BLaER1 treated with 17β-estradiol and CSF1 and Interleukin-3, amounts not matched to agents 10 nM and 100 nM (cell line): Measurements from ENCODE around the gene PHPT1.
"Not testable (repeated sequence)": the region's sequence is repeated elsewhere in the genome, so short reads cannot be mapped to it uniquely, and the experiment has no call there.

Source experiments
- H3K27ac ChIP-seq, 11 experiments: shearing (Covaris generic); formaldehyde crosslinking; 2 replicates each; pipeline ENCODE4 v1.8.1; 2022
- H3K27me3 ChIP-seq, 11 experiments: shearing (Covaris generic); formaldehyde crosslinking; 2 replicates each; pipeline ENCODE4 v1.8.1; 2022
- H3K36me3 ChIP-seq, 11 experiments: shearing (Covaris generic); formaldehyde crosslinking; 2 replicates each; pipeline ENCODE4 v1.8.1; 2022
- H3K4me1 ChIP-seq, 10 experiments: shearing (Covaris generic); formaldehyde crosslinking; 2 replicates each; pipeline ENCODE4 v1.8.1; 2022
- H3K4me2 ChIP-seq, 11 experiments: shearing (Covaris generic); formaldehyde crosslinking; 2 replicates each; pipeline ENCODE4 v1.8.1; 2022
- H3K4me3 ChIP-seq, 10 experiments: shearing (Covaris generic); formaldehyde crosslinking; 2 replicates each; pipeline ENCODE4 v1.8.1; 2022
- H3K9ac ChIP-seq, 11 experiments: shearing (Covaris generic); formaldehyde crosslinking; 2 replicates each; pipeline ENCODE4 v1.8.1; 2022
- H3K9me3 ChIP-seq, 11 experiments: shearing (Covaris generic); formaldehyde crosslinking; replicated peaks in 1 of 11; 2 replicates each; pipeline ENCODE4 v1.8.1; 2022
- H4K20me1 ChIP-seq, 11 experiments: shearing (Covaris generic); formaldehyde crosslinking; 2 replicates each; pipeline ENCODE4 v1.8.1; 2022
- Cebpa-rat ChIP-seq, 11 experiments: shearing (Covaris generic); IDR thresholded peaks; 2 replicates each; pipeline ENCODE4 v1.8.1; 2022

PHPT1 gene

GRCh38 chr9:136880651-136881050 lies 31.4 kb downstream of the PHPT1 start:
- H3K4me2 ChIP-seq, result no peak overlapping the region; a peak in 1 of 22 replicates
- H3K4me3 ChIP-seq, result no peak overlapping the region
- no peaks in the 10 kb centered on the region for H3K36me3 ChIP-seq
- TF ChIP-seq Cebpa-rat (IDR thresholded peaks at IDR 0.05), result no peak
- no peaks in the 10 kb centered on the region for H4K20me1 ChIP-seq
- no peak overlapping the region for H3K27ac ChIP-seq
- no peaks in the 10 kb centered on the region for H3K9me3 ChIP-seq
- H3K4me1 ChIP-seq, result peaks cover 24 to 35% (median 33%) of the 10 kb centered on the region in 10 experiments
- H3K9ac ChIP-seq, result no peak overlapping the region
- no peaks in the 10 kb centered on the region for H3K27me3 ChIP-seq

GRCh38 chr9:136881691-136882108 lies 32.5 kb downstream of the PHPT1 start:
- Histone ChIP-seq H3K9ac (peak overlapping the region in 9 of 11 experiments; percentile 24 to 59 (median 42); a peak in 16 of 22 replicates), H3K27me3 (no peaks in the 10 kb centered on the region), H3K9me3 (no peaks in the 10 kb centered on the region), H3K4me2 (peak overlapping the region; percentile 82 to 98 (median 89)), H3K36me3 (no peaks in the 10 kb centered on the region), H3K27ac (peak overlapping the region in 9 of 11 experiments; percentile 24 to 64 (median 49); a peak in 14 of 22 replicates), H3K4me3 (peak overlapping the region in 6 of 10 experiments; percentile 15 to 55 (median 24); a peak in 7 of 20 replicates), H4K20me1 (peaks cover 0 to under 1% (median 0%) of the 10 kb centered on the region in 11 experiments; a peak in 5 of 22 replicates), H3K4me1 (peaks cover 27 to 38% (median 36%) of the 10 kb centered on the region in 10 experiments)
- TF ChIP-seq Cebpa-rat (IDR thresholded peaks at IDR 0.05), result no peak

GRCh38 chr9:136882109-136882946 lies 33.1 kb downstream of the PHPT1 start:
- Histone ChIP-seq H3K4me1 (peaks cover 29 to 40% (median 39%) of the 10 kb centered on the region in 10 experiments), H3K27ac (peak overlapping the region in 10 of 11 experiments; percentile 4 to 64 (median 48); a peak in 15 of 22 replicates), H3K27me3 (no peaks in the 10 kb centered on the region), H3K4me3 (peak overlapping the region in 9 of 10 experiments; percentile 9 to 55 (median 22); a peak in 10 of 20 replicates), H3K9ac (peak overlapping the region in 9 of 11 experiments; percentile 24 to 59 (median 42); a peak in 17 of 22 replicates), H3K4me2 (peak overlapping the region; percentile 82 to 98 (median 89)), H3K9me3 (no peaks in the 10 kb centered on the region), H3K36me3 (no peaks in the 10 kb centered on the region), H4K20me1 (peaks cover 0 to 7% (median 6%) of the 10 kb centered on the region in 11 experiments; a peak in 18 of 22 replicates)
- TF ChIP-seq Cebpa-rat (IDR thresholded peaks at IDR 0.05), result peak in 1 of 11 experiments; percentile 37; a peak in 2 of 22 replicates

- peak overlapping the region in 4 of 11 experiments; percentile 24 to 46 (median 40); a peak in 4 of 22 replicates for H3K9ac ChIP-seq
Measured at GRCh38 chr9:136882947-136883283, 33.7 kb downstream of the PHPT1 start.

GRCh38 chr9:136883670-136884069 lies 34.5 kb downstream of the PHPT1 start:
- Histone ChIP-seq H4K20me1 (peaks cover 6 to 20% (median 19%) of the 10 kb centered on the region in 11 experiments; a peak in 20 of 22 replicates), H3K4me1 (peaks cover 41 to 54% (median 51%) of the 10 kb centered on the region in 10 experiments)
- not testable (repeated sequence) for H3K9ac ChIP-seq, H3K36me3 ChIP-seq, H3K27me3 ChIP-seq, H3K27ac ChIP-seq, H3K4me2 ChIP-seq, H3K9me3 ChIP-seq, H3K4me3 ChIP-seq

More at GRCh38 chr9:136882947-136883283, 33.7 kb downstream of the PHPT1 start:
- H3K4me2 ChIP-seq, result peak overlapping the region; percentile 82 to 98 (median 89)
- peak overlapping the region in 6 of 11 experiments; percentile 24 to 62 (median 52); a peak in 7 of 22 replicates for H3K27ac ChIP-seq
- H4K20me1 ChIP-seq, result peaks cover 0 to 13% (median 12%) of the 10 kb centered on the region in 11 experiments; a peak in 19 of 22 replicates
- not testable (repeated sequence) for H3K27me3 ChIP-seq, H3K36me3 ChIP-seq, H3K9me3 ChIP-seq, H3K4me3 ChIP-seq
- H3K4me1 ChIP-seq, result peaks cover 35 to 46% (median 45%) of the 10 kb centered on the region in 10 experiments

- H3K4me2 ChIP-seq, result peak within 1 kb of the TSS; percentile 94 to 100 (median 97)
- H3K27me3 ChIP-seq, result no peaks in the 10 kb centered on the region
- H3K9ac ChIP-seq, result peak within 1 kb of the TSS; percentile 86 to 98 (median 92)
- no peaks in the 10 kb centered on the region for H3K9me3 ChIP-seq
- peaks cover 41 to 55% (median 51%) of the 10 kb centered on the region in 10 experiments for H3K4me1 ChIP-seq
- peaks cover 12 to 20% (median 18%) of the 10 kb centered on the region in 11 experiments; a peak in 20 of 22 replicates for H3K36me3 ChIP-seq
- H3K4me3 ChIP-seq, result peak within 1 kb of the TSS; percentile 77 to 99 (median 96)
- TF ChIP-seq Cebpa-rat (IDR thresholded peaks at IDR 0.05), result no peak
- peaks cover 22 to 44% (median 43%) of the 10 kb centered on the region in 11 experiments; a peak in 20 of 22 replicates for H4K20me1 ChIP-seq
- peak within 1 kb of the TSS; percentile 71 to 92 (median 90) for H3K27ac ChIP-seq
Measured at GRCh38 chr9:136885950-136886578, 36.9 kb downstream of the PHPT1 start, which contains the start of gene TRAF2. TRAF2 (plus strand) TSS chr9:136886516; CDS start chr9:136898741, 12,225 bp downstream.

GRCh38 chr9:136886610-136887597 lies 37.7 kb downstream of the PHPT1 start:
- Histone ChIP-seq H3K27ac (peak overlapping the region; percentile 71 to 92 (median 90)), H3K4me1 (peaks cover 38 to 51% (median 47%) of the 10 kb centered on the region in 10 experiments), H3K9me3 (no peaks in the 10 kb centered on the region), H3K4me3 (peak overlapping the region; percentile 77 to 99 (median 96)), H3K27me3 (no peaks in the 10 kb centered on the region), H3K36me3 (peaks cover 12 to 29% (median 26%) of the 10 kb centered on the region in 11 experiments; a peak in 21 of 22 replicates), H4K20me1 (peaks cover 25 to 53% (median 51%) of the 10 kb centered on the region in 11 experiments; a peak in 20 of 22 replicates), H3K4me2 (peak overlapping the region; percentile 83 to 100 (median 97)), H3K9ac (peak overlapping the region; percentile 86 to 98 (median 92))
- no peak for TF ChIP-seq Cebpa-rat (IDR thresholded peaks at IDR 0.05)
